Panc1 (cell line): Measurements from ENCODE around the gene MAL. TPM values are rescaled to one million over a fixed set of nuclear protein-coding genes. Genes with fewer than 3 reads are reported as not detected.

Experiments
- ATAC-seq: fragments of 200-7000 bp; cut with Tn5 transposase; 2 replicates; pipeline ENCODE4 v1.9.1; 2020; ENCODE audit warnings: mild to moderate bottlenecking, moderate library complexity
- BruUV-seq: library from RNA; stranded (reverse); fragments of 400-500 nt; replicated peaks from 2 replicates; lab custom pipeline; 2021; lab: Mats Ljungman, UMichigan
- CTCF ChIA-PET: fragments of 300-600 bp; sonication (Branson Sonifier 250); formaldehyde crosslinking; loops from one replicate; lab custom pipeline; 2022; ENCODE audit warnings: antibody characterized with exemption; lab: Charles Lee
- POLR2A ChIA-PET: fragments of 300-600 bp; sonication (Branson Sonifier 250); formaldehyde crosslinking; loops from one replicate; lab custom pipeline; 2022; ENCODE audit warnings: antibody characterized with exemption; lab: Charles Lee
- DNase-seq: peaks from one replicate; pipeline ENCODE4 v3.0.0-alpha.2; 2010; ENCODE audit warnings: low read depth, low spot score
- H3K27ac ChIP-seq: 2 replicates; pipeline ENCODE4 v1.5.1; 2011; ENCODE audit warnings: mild to moderate bottlenecking, low read length, inconsistent platforms
- H3K27me3 ChIP-seq: fragments of 200-500 bp; sonication (Bioruptor generic); 2 replicates; pipeline ENCODE4 v1.6.0; 2014; ENCODE audit warnings: low read length, inconsistent platforms; ENCODE audit not compliant: control insufficient read depth, insufficient read depth
- H3K36me3 ChIP-seq: fragments of 200-500 bp; sonication (Bioruptor generic); 2 replicates; pipeline ENCODE4 v1.5.1; 2014; ENCODE audit warnings: inconsistent platforms, mild to moderate bottlenecking, low read length, moderate library complexity; ENCODE audit not compliant: control insufficient read depth, insufficient read depth
- H3K4me1 ChIP-seq: 2 replicates; pipeline ENCODE4 v1.5.1; 2011; ENCODE audit warnings: inconsistent platforms, mild to moderate bottlenecking, low read length, moderate library complexity; ENCODE audit not compliant: control insufficient read depth, insufficient read depth
- H3K4me3 ChIP-seq, 2 experiments: 2 replicates each; pipeline ENCODE4 v1.5.1; 2011 to 2012; ENCODE audit warnings: low read depth in 2 of 2, low read length in 2 of 2, mild to moderate bottlenecking in 2 of 2, inconsistent platforms in 1 of 2, moderate library complexity in 1 of 2
- H3K9me3 ChIP-seq: fragments of 200-500 bp; sonication (Bioruptor generic); 2 replicates; pipeline ENCODE4 v1.5.1; 2014; ENCODE audit warnings: low read depth, mild to moderate bottlenecking, inconsistent platforms, low read length, moderate library complexity; ENCODE audit not compliant: control insufficient read depth, insufficient read depth
- POLR2AphosphoS5 ChIP-seq: IDR thresholded peaks from 2 replicates; pipeline ENCODE4 v1.6.1; 2012; ENCODE audit warnings: mild to moderate bottlenecking, low read depth, low read length, moderate library complexity
- SIN3A ChIP-seq: IDR thresholded peaks from 2 replicates; pipeline ENCODE4 v1.6.1; 2012; ENCODE audit warnings: low read depth, mild to moderate bottlenecking, low read length, moderate library complexity, borderline replicate concordance; ENCODE audit not compliant: insufficient read depth
- TCF7L2 ChIP-seq: IDR thresholded peaks from 2 replicates; pipeline ENCODE4 v1.6.1; 2011; ENCODE audit warnings: mild to moderate bottlenecking, low read depth, low read length, inconsistent platforms
- in situ Hi-C: cut with HindIII; loops from 2 replicates; pipeline ENCODE4 v1.10.0; 2016; ENCODE audit warnings: low sequenced_read_pairs, low pct_unique_long_range_greater_than_20kb
- intact Hi-C: fragments of 100-400 bp; cut with micrococcal nuclease; formaldehyde crosslinking; loops from one replicate; pipeline ENCODE4 v1.10.0; 2022; ENCODE audit not compliant: unreplicated experiment
- total RNA-seq: library from RNA; stranded (reverse); gene quantifications from one replicate; pipeline ENCODE4 v1.2.1, GENCODE V29; 2021; ENCODE audit not compliant: unreplicated experiment
- TF ChIP-seq, protein P1 (sequence below): fragments of 450-650 bp; IDR thresholded peaks from 2 replicates; pipeline ENCODE4 v1.5.1; 2017; ENCODE audit warnings: mild to moderate bottlenecking
- TF ChIP-seq, protein P2 (sequence below), 2 experiments: IDR thresholded peaks; 2 replicates each; pipeline ENCODE4 v1.6.1; 2011 to 2012; ENCODE audit warnings: low read depth in 2 of 2, control low read depth in 1 of 2, low read length in 1 of 2, mild to moderate bottlenecking in 1 of 2, moderate library complexity in 1 of 2; ENCODE audit not compliant: insufficient read depth in 1 of 2

Gene MAL
- total RNA-seq, 1 experiment from 2014 or later, result 1.3 TPM

GRCh38 chr2:95086017-95086416 is 60.5 kb downstream of the MAL start:
- H3K27me3 ChIP-seq, result no peaks in the 10 kb centered on the region
- intact Hi-C loops (no loop called here), in situ Hi-C loops (no loop called here)
- TF ChIP-seq, protein P1, sequence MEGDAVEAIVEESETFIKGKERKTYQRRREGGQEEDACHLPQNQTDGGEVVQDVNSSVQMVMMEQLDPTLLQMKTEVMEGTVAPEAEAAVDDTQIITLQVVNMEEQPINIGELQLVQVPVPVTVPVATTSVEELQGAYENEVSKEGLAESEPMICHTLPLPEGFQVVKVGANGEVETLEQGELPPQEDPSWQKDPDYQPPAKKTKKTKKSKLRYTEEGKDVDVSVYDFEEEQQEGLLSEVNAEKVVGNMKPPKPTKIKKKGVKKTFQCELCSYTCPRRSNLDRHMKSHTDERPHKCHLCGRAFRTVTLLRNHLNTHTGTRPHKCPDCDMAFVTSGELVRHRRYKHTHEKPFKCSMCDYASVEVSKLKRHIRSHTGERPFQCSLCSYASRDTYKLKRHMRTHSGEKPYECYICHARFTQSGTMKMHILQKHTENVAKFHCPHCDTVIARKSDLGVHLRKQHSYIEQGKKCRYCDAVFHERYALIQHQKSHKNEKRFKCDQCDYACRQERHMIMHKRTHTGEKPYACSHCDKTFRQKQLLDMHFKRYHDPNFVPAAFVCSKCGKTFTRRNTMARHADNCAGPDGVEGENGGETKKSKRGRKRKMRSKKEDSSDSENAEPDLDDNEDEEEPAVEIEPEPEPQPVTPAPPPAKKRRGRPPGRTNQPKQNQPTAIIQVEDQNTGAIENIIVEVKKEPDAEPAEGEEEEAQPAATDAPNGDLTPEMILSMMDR, result no peak
- TF ChIP-seq TCF7L2, result no peak
- TF ChIP-seq, protein P2, sequence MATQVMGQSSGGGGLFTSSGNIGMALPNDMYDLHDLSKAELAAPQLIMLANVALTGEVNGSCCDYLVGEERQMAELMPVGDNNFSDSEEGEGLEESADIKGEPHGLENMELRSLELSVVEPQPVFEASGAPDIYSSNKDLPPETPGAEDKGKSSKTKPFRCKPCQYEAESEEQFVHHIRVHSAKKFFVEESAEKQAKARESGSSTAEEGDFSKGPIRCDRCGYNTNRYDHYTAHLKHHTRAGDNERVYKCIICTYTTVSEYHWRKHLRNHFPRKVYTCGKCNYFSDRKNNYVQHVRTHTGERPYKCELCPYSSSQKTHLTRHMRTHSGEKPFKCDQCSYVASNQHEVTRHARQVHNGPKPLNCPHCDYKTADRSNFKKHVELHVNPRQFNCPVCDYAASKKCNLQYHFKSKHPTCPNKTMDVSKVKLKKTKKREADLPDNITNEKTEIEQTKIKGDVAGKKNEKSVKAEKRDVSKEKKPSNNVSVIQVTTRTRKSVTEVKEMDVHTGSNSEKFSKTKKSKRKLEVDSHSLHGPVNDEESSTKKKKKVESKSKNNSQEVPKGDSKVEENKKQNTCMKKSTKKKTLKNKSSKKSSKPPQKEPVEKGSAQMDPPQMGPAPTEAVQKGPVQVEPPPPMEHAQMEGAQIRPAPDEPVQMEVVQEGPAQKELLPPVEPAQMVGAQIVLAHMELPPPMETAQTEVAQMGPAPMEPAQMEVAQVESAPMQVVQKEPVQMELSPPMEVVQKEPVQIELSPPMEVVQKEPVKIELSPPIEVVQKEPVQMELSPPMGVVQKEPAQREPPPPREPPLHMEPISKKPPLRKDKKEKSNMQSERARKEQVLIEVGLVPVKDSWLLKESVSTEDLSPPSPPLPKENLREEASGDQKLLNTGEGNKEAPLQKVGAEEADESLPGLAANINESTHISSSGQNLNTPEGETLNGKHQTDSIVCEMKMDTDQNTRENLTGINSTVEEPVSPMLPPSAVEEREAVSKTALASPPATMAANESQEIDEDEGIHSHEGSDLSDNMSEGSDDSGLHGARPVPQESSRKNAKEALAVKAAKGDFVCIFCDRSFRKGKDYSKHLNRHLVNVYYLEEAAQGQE (IDR thresholded peaks at IDR 0.05; ENCODE audit: insufficient read depth in 1 of 2, low read depth in 2 of 2, low read length in 1 of 2), result no peak
- TF ChIP-seq SIN3A, result no peak
- no peak for TF ChIP-seq POLR2AphosphoS5
- ChIA-PET CTCF (no interaction called here), POLR2A (no interaction called here)
- no TSS peak for BruUV-seq
- no peaks in the 10 kb centered on the region for H3K9me3 ChIP-seq
- peaks cover 9% of the 10 kb centered on the region for H3K36me3 ChIP-seq
- ATAC-seq (no peak), DNase-seq (no peak)
- no peaks in the 10 kb centered on the region for H3K4me1 ChIP-seq
- H3K27ac ChIP-seq, result no peak overlapping the region
- H3K4me3 ChIP-seq, result no peak overlapping the region

- POLR2A ChIA-PET, result interaction anchor here (0.6 kb wide), 1 partner anchor 77 kb away, joined by 3 read pairs; no protein-coding TSS in a partner anchor
- Histone ChIP-seq H3K9me3 (no peaks in the 10 kb centered on the region), H3K36me3 (peaks cover 12% of the 10 kb centered on the region), H3K4me3 (no peak overlapping the region), H3K27ac (no peak overlapping the region), H3K27me3 (no peaks in the 10 kb centered on the region), H3K4me1 (no peaks in the 10 kb centered on the region)
- intact Hi-C loops (no loop called here), in situ Hi-C loops (no loop called here)
- no TSS peak for BruUV-seq
- ATAC-seq (no peak), DNase-seq (no peak)
- no peak for TF ChIP-seq SIN3A
- TF ChIP-seq, protein P1, result no peak
- no peak for TF ChIP-seq POLR2AphosphoS5
- TF ChIP-seq TCF7L2, result no peak
- TF ChIP-seq, protein P2 (IDR thresholded peaks at IDR 0.05; ENCODE audit: insufficient read depth in 1 of 2, low read depth in 2 of 2, low read length in 1 of 2), result no peak
- CTCF ChIA-PET, result no interaction called here
Measured at GRCh38 chr2:95087379-95087778, 61.9 kb downstream of the MAL start.
